Hematopoietic multipotent progenitor cell treated with erythropoietin and hydrocortisone succinate and interleukin-3 and kit ligand, for 6 days (in vitro differentiated cells): ENCODE data around the gene ZCCHC24.
"Not testable (repeated sequence)": the region's sequence is repeated elsewhere in the genome, so short reads cannot be mapped to it uniquely, and the experiment has no call there.

Experiments used
- DNase-seq: peaks from one replicate; pipeline ENCODE4 v3.0.0-alpha.2; 2015

ZCCHC24 gene

GRCh38 chr10:79342811-79343561, 102.4 kb downstream of the ZCCHC24 start:
- DNase-seq = peak; percentile 76

GRCh38 chr10:79342295-79342761, 103.1 kb downstream of the ZCCHC24 start:
- DNase-seq = no peak

GRCh38 chr10:79340646-79341244, 104.7 kb downstream of the ZCCHC24 start:
- DNase-seq = no peak

- DNase-seq = no peak
These were observed 106.2 kb downstream of the ZCCHC24 start for GRCh38 chr10:79339266-79339665.

GRCh38 chr10:79337783-79338469, 107.5 kb downstream of the ZCCHC24 start:
- DNase-seq = not testable (repeated sequence)

GRCh38 chr10:79336739-79337138, 108.7 kb downstream of the ZCCHC24 start:
- no peak for DNase-seq

GRCh38 chr10:79336276-79336675, 109.1 kb downstream of the ZCCHC24 start:
- DNase-seq = no peak

GRCh38 chr10:79335470-79336235, 109.8 kb downstream of the ZCCHC24 start:
- DNase-seq = no peak

- no peak for DNase-seq
These were observed 110.3 kb downstream of the ZCCHC24 start for GRCh38 chr10:79335094-79335469.

GRCh38 chr10:79334573-79334972, 110.9 kb downstream of the ZCCHC24 start:
- DNase-seq = no peak

- DNase-seq = no peak
These were observed 111.9 kb downstream of the ZCCHC24 start for GRCh38 chr10:79333513-79333912.

- not testable (repeated sequence) for DNase-seq
These were observed 112.7 kb downstream of the ZCCHC24 start for GRCh38 chr10:79332610-79333315.
